Forelimb muscle (tissue), 1 donor: ENCODE measurements around the gene CBX1. TPM values are rescaled to one million over a fixed set of nuclear protein-coding genes. Genes with fewer than 3 reads are reported as not detected.

Experiments
- DNase-seq: peaks from one replicate; pipeline ENCODE4 v3.0.0-alpha.2; 2013; ENCODE audit warnings: low read depth
- polyA plus RNA-seq: library from polyadenylated mRNA; unstranded; fragments of 120-200 nt; gene quantifications from one replicate; pipeline ENCODE4 v1.2.1, GENCODE V29; 2013; ENCODE audit not compliant: insufficient read length

Gene CBX1
- polyA plus RNA-seq, 1 donor = 68.7 TPM

GRCh38 chr17:48025904-48026501, 75.3 kb downstream of the CBX1 start:
- no peak for DNase-seq

GRCh38 chr17:48025040-48025903, 76.0 kb downstream of the CBX1 start:
- DNase-seq = peak; percentile 85

DNA sequence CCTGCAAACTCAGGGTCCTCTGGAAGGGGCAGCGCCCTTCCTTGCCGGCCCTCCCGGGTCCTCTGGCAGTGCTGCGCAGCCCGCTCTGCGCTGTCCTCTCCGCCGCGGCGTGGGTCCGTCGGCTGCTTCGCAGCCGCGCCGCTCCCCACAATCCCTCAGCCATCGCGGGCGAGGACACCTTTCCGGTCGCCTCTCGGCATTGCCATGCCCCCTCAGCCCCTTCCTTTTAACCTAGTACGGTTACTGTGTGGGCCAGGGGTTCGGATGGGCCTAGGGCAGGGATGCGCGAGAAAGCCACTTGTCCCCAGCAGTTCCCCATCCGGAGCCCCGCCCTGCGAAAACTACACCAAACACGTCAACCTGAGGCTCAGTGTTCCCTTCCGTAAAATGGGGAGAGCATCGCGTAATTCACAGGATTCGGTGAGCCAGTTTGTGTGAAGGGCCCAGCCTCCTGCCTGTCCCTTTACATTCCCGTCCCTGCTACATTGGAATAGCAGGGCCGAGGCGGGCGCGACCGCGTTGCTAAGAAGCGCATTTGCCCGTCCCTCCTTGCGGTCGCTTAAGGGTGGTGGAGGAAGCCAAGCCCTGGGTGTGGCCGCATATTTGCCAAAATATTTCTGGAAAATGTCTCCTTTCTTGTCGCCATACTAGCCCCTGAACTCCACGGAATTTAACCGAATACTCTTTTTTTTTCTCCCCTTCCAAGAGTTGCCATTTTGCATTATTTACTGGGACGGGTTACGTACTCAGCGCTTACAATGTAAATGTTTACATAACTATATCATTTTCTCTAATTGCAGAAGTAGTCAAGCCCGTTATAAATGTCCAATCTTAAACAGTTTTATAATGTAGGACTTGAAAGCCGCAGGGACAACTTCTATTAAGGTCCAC, 76.9 kb downstream of the CBX1 start:
- no peak for DNase-seq

DNA sequence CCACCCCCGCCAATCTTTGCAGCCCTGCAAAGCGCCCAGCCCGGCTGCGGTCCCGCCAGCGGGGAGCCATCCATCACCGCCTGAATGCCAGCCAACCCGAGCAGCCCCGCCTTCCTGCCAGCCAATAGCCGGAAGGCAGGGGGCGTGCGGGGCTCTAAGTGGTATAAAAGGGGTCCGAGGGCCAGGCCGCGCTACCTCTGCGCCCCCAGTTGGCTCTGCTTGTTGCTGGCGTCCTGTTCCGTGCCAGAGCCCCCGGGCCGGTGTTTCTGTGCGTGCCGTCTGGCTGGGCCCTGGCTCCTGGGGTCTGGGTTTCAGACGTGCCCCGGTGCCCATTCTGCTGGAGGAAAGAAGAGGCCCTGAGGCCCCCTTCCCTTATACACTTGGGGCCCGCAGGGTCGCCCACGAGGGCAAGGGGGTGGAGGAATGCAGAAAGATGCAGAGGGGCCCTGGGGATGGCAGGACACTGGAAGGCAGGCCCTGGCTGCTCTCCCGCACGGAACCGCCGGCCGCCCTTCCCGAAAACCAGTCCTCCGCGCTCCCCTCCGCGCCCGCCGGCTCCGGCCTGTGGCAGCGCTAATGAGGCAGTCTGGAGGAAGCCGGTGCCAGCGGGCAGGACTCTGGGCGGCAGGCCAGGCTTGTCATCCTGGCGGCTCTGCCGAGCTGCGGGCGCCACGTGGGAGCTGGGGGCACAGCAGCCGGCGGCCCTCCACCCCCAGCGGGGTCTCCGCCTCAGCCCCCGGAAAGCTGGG, 77.7 kb downstream of the CBX1 start:
- DNase-seq = no peak

GRCh38 chr17:48022901-48023300, 78.4 kb downstream of the CBX1 start:
- no peak for DNase-seq

GRCh38 chr17:48021934-48022333, 79.3 kb downstream of the CBX1 start:
- no peak for DNase-seq

Other genes starting within 250 kb of the CBX1 start
- 13.9 TPM for gene SP2, start 205.2 kb downstream of the CBX1 start, polyA plus RNA-seq
- gene PNPO, start 159.9 kb downstream of the CBX1 start, polyA plus RNA-seq = 9.7 TPM
- 0.11 TPM for gene PRR15L, start 143.6 kb downstream of the CBX1 start, polyA plus RNA-seq
- gene CDK5RAP3, start 130.4 kb downstream of the CBX1 start, polyA plus RNA-seq = 80.2 TPM
- 42.6 TPM for gene COPZ2, start 63.7 kb downstream of the CBX1 start, polyA plus RNA-seq
- 272 TPM for gene NFE2L1, start 53.1 kb downstream of the CBX1 start, polyA plus RNA-seq
- 11.2 TPM for gene SNX11, start 6.3 kb upstream of the CBX1 start, polyA plus RNA-seq